ENCODE data around the gene UBE2J1. TPM values are rescaled to one million over a fixed set of nuclear protein-coding genes. Genes with fewer than 3 reads are reported as not detected.

The UBE2J1 gene
- total and polyA plus RNA-seq, 11 donors, result 8.9 to 28.2 (median 15.2) TPM

- H3K9me3 ChIP-seq, result peaks cover 0 to 8% (median 0%) of the 10 kb centered on the region in 12 donors
- WGBS, 4 donors, result 86 to 94% (median 90%) methylated on average over 6 of the region's 6 CpGs
- H3K27me3 ChIP-seq, result no peaks in the 10 kb centered on the region
- H3K4me3 ChIP-seq, result no peak overlapping the region
- peaks cover 0 to 17% (median 0%) of the 10 kb centered on the region in 12 donors for H3K4me1 ChIP-seq
- H3K36me3 ChIP-seq, result peaks cover 0 to 10% (median 0%) of the 10 kb centered on the region in 9 donors
- H3K27ac ChIP-seq, result no peak overlapping the region
- DNase-seq, result no peak
- intact Hi-C loops (cut with DNase I), result no loop called here
- no peak for TF ChIP-seq POLR2A (IDR thresholded peaks at IDR 0.05)
- no peak for TF ChIP-seq CTCF (IDR thresholded peaks at IDR 0.05)
- ATAC-seq, result no peak
Observed at GRCh38 chr6:89388846-89389245, 36.3 kb upstream of the UBE2J1 start.

DNA sequence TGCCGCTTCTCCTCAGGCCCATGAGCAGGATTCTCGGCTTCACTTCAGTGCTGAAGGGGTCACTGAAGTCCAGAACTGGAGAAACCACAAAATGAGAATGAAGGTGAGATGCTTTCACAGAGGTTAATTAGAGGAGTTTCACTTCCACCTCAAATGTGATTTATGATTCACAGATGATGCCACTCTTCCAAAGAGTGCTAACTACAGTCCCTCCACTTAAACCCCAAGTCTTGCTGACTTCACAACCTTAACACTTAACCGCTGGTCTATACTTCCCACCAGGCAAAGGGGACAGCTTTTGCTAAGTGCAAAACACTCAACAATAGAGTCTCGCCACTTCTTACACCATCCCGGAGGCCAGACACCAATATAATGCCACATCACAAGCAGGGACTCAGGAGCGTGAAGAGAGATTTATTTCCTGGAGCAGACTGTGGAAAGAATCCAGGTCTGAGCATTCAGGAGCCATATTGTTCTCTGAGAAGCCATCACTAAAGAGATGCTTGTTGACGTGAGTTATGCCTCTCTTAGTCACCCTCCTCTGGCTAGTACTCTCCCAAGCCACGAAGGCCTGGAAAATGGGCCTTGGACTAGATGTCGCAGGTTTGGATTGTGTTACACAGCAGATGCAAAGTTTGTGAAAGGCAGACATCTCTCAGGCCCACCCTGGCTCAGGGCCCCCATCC, 35.1 kb upstream of the UBE2J1 start:
- DNase-seq (no peak), ATAC-seq (peak in 2 of 4 donors; percentile 26 to 41)
- Histone ChIP-seq H3K27me3 (no peaks in the 10 kb centered on the region), H3K36me3 (peaks cover 0 to 10% (median 0%) of the 10 kb centered on the region in 9 donors), H3K9me3 (no peaks in the 10 kb centered on the region), H3K4me3 (no peak overlapping the region), H3K27ac (no peak overlapping the region), H3K4me1 (peaks cover 0 to 16% (median 0%) of the 10 kb centered on the region in 12 donors)
- 84 to 92% (median 89%) methylated on average over 9 of the region's 9 CpGs for WGBS, 4 donors
- no peak for TF ChIP-seq POLR2A (IDR thresholded peaks at IDR 0.05)
- intact Hi-C loops (cut with DNase I), result no loop called here

GRCh38 chr6:89386917-89387491, 34.5 kb upstream of the UBE2J1 start:
- intact Hi-C loops (cut with DNase I), result no loop called here
- WGBS, 4 donors, result 93 to 95% (median 94%) methylated on average over 6 of the region's 6 CpGs
- H3K27me3 ChIP-seq, result no peaks in the 10 kb centered on the region
- H3K36me3 ChIP-seq, result peaks cover 0 to 10% (median 0%) of the 10 kb centered on the region in 9 donors
- TF ChIP-seq POLR2A (IDR thresholded peaks at IDR 0.05), result no peak
- TF ChIP-seq CTCF (IDR thresholded peaks at IDR 0.05), result no peak
- no peaks in the 10 kb centered on the region for H3K9me3 ChIP-seq
- H3K4me3 ChIP-seq, result no peak overlapping the region
- ATAC-seq (no peak), DNase-seq (no peak)
- H3K27ac ChIP-seq, result no peak overlapping the region
- H3K4me1 ChIP-seq, result peaks cover 0 to 14% (median 0%) of the 10 kb centered on the region in 12 donors

DNA sequence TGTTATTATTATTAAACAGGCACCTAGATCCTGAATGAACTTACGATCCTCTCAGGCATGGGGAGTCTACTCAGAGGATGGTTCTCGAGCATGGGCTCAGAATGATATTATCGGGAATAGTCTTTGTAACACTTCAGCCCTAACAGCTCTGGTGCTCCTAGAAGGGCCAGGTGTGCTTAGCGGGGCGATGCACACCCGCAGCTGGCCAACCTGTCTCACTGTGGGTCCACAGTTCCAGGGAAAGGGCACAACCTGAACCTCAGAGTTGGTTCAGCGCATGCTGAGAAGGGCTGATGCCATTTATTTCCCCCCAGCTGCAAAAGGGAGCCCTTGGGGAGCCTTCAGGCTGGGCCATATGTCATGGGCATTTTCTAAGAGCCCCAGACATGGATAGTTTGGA, 33.3 kb upstream of the UBE2J1 start:
- WGBS, 4 donors, result 88 to 98% (median 95%) methylated on average over 7 of the region's 7 CpGs
- no peak for TF ChIP-seq CTCF (IDR thresholded peaks at IDR 0.05)
- TF ChIP-seq POLR2A (IDR thresholded peaks at IDR 0.05), result no peak
- DNase-seq (no peak), ATAC-seq (no peak)
- H3K4me3 ChIP-seq, result no peak overlapping the region
- no peaks in the 10 kb centered on the region for H3K9me3 ChIP-seq
- peaks cover 0 to 19% (median 0%) of the 10 kb centered on the region in 9 donors for H3K36me3 ChIP-seq
- peaks cover 0 to 14% (median 0%) of the 10 kb centered on the region in 12 donors for H3K4me1 ChIP-seq
- no peak overlapping the region for H3K27ac ChIP-seq
- intact Hi-C loops (cut with DNase I), result no loop called here
- no peaks in the 10 kb centered on the region for H3K27me3 ChIP-seq

Data from heart left ventricle (tissue), 16 donors.